Measurements from ENCODE around the gene MRPL32.

- TF ChIP-seq EZH2 (IDR thresholded peaks at IDR 0.05; ENCODE audit: borderline replicate concordance, low read depth, low read length, poor library complexity, severe bottlenecking), result no peak
- TF ChIP-seq, protein P1, sequence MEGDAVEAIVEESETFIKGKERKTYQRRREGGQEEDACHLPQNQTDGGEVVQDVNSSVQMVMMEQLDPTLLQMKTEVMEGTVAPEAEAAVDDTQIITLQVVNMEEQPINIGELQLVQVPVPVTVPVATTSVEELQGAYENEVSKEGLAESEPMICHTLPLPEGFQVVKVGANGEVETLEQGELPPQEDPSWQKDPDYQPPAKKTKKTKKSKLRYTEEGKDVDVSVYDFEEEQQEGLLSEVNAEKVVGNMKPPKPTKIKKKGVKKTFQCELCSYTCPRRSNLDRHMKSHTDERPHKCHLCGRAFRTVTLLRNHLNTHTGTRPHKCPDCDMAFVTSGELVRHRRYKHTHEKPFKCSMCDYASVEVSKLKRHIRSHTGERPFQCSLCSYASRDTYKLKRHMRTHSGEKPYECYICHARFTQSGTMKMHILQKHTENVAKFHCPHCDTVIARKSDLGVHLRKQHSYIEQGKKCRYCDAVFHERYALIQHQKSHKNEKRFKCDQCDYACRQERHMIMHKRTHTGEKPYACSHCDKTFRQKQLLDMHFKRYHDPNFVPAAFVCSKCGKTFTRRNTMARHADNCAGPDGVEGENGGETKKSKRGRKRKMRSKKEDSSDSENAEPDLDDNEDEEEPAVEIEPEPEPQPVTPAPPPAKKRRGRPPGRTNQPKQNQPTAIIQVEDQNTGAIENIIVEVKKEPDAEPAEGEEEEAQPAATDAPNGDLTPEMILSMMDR (conservative IDR thresholded peaks at IDR 0.05; ENCODE audit: low read depth, low read length), result no peak
Observed at GRCh38 chr7:42929449-42929848, 2.7 kb upstream of the MRPL32 start.

Measured in A673 (cell line).